Hepatocyte (in vitro differentiated cells): ENCODE data around the gene LRP1B.

Experiments used
- EZH2 ChIP-seq: fragments of 200-600 bp; sonication (generic); IDR thresholded peaks from 2 replicates; pipeline ENCODE4 v1.6.1; 2016; ENCODE audit warnings: antibody characterized with exemption, mild to moderate bottlenecking, borderline replicate concordance
- EZH2phosphoT487 ChIP-seq: fragments of 200-600 bp; sonication (generic); IDR thresholded peaks from one replicate; pipeline ENCODE4 v1.6.1; 2018; ENCODE audit warnings: antibody characterized with exemption, mild to moderate bottlenecking, low read depth, moderate library complexity; ENCODE audit not compliant: unreplicated experiment, severe bottlenecking
- TF ChIP-seq, protein P1 (sequence below): fragments of 200-600 bp; sonication (generic); IDR thresholded peaks from 2 replicates; pipeline ENCODE4 v1.5.1; 2016; ENCODE audit warnings: antibody characterized with exemption, mild to moderate bottlenecking; ENCODE audit not compliant: poor library complexity

DNA sequence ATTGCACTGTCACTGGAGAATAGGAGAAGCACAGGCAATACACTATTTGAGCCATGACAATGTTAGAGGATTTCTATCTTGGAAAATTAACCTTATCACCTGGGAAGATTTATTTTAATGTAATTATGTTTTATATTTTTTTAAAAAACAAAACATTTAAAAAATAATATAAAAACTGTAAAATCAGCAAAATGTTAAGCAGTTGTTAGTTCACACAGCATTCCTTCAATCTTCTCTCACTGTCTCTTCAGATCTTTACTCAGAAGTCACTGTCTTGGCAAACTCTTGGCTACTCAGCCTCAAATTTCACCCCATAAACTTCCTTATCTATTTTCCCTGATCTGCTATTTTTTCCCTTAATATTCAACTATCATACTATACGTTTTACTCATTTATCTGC is 1322.6 kb downstream of the LRP1B start:
- TF ChIP-seq, protein P1, sequence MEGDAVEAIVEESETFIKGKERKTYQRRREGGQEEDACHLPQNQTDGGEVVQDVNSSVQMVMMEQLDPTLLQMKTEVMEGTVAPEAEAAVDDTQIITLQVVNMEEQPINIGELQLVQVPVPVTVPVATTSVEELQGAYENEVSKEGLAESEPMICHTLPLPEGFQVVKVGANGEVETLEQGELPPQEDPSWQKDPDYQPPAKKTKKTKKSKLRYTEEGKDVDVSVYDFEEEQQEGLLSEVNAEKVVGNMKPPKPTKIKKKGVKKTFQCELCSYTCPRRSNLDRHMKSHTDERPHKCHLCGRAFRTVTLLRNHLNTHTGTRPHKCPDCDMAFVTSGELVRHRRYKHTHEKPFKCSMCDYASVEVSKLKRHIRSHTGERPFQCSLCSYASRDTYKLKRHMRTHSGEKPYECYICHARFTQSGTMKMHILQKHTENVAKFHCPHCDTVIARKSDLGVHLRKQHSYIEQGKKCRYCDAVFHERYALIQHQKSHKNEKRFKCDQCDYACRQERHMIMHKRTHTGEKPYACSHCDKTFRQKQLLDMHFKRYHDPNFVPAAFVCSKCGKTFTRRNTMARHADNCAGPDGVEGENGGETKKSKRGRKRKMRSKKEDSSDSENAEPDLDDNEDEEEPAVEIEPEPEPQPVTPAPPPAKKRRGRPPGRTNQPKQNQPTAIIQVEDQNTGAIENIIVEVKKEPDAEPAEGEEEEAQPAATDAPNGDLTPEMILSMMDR, result no peak
- TF ChIP-seq EZH2, result no peak
- no peak for TF ChIP-seq EZH2phosphoT487
